Stimulated activated naive CD8-positive, alpha-beta T cell treated with anti-CD3 and anti-CD28 coated beads, Interleukin-15, amount 100 ng/mL, for 72 hours (primary cell): Measurements from ENCODE around the gene AIFM2.
"Not testable (repeated sequence)": the region's sequence is repeated elsewhere in the genome, so short reads cannot be mapped to it uniquely, and the experiment has no call there.

ENCODE experiments used
- ATAC-seq: fragments of 150-1000 bp; cut with Tn5 transposase; 2 replicates; pipeline ENCODE4 v1.10.0; 2021; ENCODE audit warnings: mild to moderate bottlenecking, moderate library complexity
- DNase-seq, 2 donors: peaks; one replicate each; pipeline ENCODE4 v3.0.0; 2021 to 2022
- H3K27ac Mint-ChIP-seq, 2 donors: one replicate each; pipeline ENCODE4 v1.8.0; 2022; ENCODE audit warnings: mild to moderate bottlenecking in 2 of 2, mixed read lengths in 2 of 2, moderate library complexity in 2 of 2
- H3K27me3 Mint-ChIP-seq: one replicate; pipeline ENCODE4 v1.8.0; 2022; ENCODE audit warnings: mixed read lengths
- H3K4me1 Mint-ChIP-seq: one replicate; pipeline ENCODE4 v1.8.0; 2022; ENCODE audit warnings: mild to moderate bottlenecking, mixed read lengths
- H3K4me3 Mint-ChIP-seq, 2 donors: one replicate each; pipeline ENCODE4 v1.8.0; 2022; ENCODE audit warnings: mild to moderate bottlenecking in 2 of 2, mixed read lengths in 2 of 2, moderate library complexity in 1 of 2
- H3K9me3 Mint-ChIP-seq, 2 donors: one replicate each; pipeline ENCODE4 v1.8.0; 2022; ENCODE audit warnings: mixed read lengths in 2 of 2

AIFM2 gene

DNA sequence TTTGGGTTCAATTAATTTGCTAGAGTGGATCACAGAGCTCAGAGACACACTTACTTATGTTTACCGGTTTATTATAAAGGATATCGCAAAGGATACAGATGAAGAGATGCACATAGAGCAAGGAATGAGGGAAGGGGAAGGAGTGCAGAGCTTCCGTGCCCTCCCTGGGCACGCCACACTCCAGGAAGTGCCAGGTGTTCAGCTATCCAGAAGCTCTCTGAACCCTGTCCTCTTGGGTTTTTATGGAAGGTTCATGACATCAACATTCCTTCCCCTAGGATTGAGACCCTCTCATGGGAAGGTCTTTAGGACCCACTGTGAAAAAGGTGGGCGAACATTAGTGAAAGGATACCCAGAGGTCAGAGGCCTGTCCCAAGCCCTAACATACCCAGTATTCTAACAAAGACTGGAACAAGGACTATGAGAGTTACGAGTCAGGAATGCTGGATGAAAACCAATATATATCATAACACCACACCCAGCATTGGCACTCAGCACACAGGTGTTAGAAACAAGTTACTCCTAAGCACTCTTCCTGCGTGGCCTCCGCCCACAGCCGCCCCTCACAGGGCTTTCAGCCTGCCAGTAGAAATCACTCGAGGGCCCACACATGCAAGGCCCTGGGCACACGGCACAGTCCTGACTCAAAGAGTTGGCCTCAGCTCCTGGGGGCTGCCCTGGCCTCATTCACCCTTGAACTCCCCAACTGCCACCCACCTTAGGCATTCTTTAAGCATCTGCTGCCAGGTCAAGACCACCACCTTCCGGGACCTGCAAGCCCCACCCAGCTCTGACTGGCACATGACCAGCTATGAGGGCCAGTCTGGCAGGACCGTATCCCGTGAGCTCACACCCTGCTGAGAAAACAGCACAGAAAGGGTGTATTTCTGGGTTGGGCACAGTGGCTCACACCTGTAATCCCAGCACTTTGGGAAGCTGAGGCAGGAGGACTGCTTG, 5.6 kb upstream of the AIFM2 start:
- H3K9me3 Mint-ChIP-seq = no peaks in the 10 kb centered on the region
- ATAC-seq (no peak), DNase-seq (peak in 1 of 2 donors; percentile 7)
- H3K27ac Mint-ChIP-seq = peak overlapping the region in 1 of 2 donors; percentile 86
- H3K4me3 Mint-ChIP-seq = no peak overlapping the region
- peaks cover 34% of the 10 kb centered on the region for H3K4me1 Mint-ChIP-seq
- no peaks in the 10 kb centered on the region for H3K27me3 Mint-ChIP-seq

DNA sequence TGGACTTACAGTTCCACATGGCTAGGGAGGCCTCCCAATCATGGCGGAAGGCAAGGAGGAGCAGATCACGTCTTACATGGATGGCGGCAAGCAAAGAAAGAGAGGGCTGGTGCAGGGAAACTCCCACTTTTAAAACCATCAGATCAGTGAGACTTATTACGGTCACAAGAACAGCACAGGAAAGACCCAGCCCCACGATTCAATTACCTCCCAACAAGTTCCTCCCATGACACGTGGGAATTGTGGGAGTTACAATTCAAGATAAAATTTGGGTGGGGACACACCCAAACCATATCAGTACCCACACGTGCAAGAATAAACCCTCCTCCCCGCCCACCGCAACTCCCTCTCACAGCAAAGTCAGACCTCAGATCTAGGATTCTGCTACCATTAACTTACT, 4.5 kb upstream of the AIFM2 start:
- Mint-ChIP-seq H3K4me1 (peaks cover 34% of the 10 kb centered on the region), H3K27me3 (no peaks in the 10 kb centered on the region), H3K4me3 (no peak overlapping the region), H3K9me3 (no peaks in the 10 kb centered on the region), H3K27ac (peak overlapping the region in 1 of 2 donors; percentile 4)
- DNase-seq = peak in 1 of 2 donors; percentile 4
- ATAC-seq = no peak

DNA sequence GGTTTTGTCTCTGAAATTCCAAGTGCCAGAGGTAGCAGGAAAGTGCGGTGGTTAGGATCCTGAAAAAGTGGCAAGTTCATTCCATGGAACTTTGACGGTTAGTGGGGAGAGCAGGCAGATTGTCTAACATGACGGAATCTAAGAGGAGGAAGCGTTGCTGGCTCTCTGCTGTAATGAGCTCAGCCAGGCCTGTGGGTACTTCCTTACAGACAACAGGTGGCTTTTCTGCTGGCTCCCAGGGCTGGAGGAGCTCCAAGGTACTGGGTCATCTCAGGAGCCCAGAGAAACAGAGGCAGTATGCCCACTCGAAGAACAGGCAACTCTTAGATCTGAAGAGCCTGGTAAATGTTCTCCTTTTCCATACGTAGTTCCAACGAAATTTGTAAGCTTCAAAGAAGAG, 3.1 kb upstream of the AIFM2 start:
- ATAC-seq (no peak), DNase-seq (peak in 1 of 2 donors; percentile 3)
- Mint-ChIP-seq H3K4me1 (peaks cover 49% of the 10 kb centered on the region), H3K27me3 (no peaks in the 10 kb centered on the region), H3K9me3 (no peaks in the 10 kb centered on the region), H3K4me3 (no peak overlapping the region), H3K27ac (no peak overlapping the region)

DNA sequence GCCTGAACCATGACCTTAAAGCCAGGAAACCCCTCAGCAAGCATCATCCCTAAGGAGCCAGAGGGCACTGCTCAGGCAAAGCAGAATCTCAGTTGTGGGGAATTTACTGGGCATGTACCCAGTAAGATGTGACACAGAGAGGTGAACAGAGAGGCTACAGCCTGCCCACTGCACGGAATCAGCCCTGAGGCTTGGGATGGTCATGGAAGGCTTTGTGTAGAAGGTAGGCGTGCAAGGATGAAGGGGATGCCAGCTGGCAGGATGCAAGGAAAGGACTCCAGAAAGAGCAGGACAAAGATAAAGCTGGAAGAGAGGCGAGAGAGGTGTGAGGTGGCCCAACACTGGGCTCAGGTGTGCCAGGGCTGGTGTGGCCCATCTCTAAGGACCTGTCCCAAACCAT, 2.4 kb upstream of the AIFM2 start:
- Mint-ChIP-seq H3K9me3 (no peaks in the 10 kb centered on the region), H3K27ac (peak overlapping the region in 1 of 2 donors; percentile 66), H3K4me1 (peaks cover 49% of the 10 kb centered on the region), H3K27me3 (no peaks in the 10 kb centered on the region), H3K4me3 (no peak overlapping the region)
- DNase-seq (no peak), ATAC-seq (no peak)

DNA sequence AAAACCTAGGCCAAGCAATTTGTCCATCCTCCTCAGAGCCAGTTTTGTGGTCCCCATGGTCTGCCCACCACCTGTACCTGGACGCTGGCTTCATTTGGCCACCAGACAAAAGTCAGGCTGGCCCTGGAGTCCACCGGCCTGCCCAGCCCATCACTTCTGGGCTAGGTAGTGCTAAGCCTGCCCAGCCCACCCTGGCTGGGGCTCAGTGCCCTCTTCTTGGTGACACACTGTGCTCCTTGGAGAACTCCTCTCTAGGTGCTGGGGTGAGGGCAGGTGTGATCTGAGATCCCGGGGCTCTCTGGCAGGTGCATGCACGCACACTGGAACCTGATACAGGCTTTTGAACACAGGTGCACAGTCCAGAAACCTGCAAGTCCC, 1.1 kb downstream of the AIFM2 start:
- Mint-ChIP-seq H3K9me3 (no peaks in the 10 kb centered on the region), H3K4me3 (peak overlapping the region; percentile 94 to 95), H3K4me1 (peaks cover 33% of the 10 kb centered on the region), H3K27ac (peak overlapping the region; percentile 99), H3K27me3 (no peaks in the 10 kb centered on the region)
- DNase-seq (no peak), ATAC-seq (no peak)

DNA sequence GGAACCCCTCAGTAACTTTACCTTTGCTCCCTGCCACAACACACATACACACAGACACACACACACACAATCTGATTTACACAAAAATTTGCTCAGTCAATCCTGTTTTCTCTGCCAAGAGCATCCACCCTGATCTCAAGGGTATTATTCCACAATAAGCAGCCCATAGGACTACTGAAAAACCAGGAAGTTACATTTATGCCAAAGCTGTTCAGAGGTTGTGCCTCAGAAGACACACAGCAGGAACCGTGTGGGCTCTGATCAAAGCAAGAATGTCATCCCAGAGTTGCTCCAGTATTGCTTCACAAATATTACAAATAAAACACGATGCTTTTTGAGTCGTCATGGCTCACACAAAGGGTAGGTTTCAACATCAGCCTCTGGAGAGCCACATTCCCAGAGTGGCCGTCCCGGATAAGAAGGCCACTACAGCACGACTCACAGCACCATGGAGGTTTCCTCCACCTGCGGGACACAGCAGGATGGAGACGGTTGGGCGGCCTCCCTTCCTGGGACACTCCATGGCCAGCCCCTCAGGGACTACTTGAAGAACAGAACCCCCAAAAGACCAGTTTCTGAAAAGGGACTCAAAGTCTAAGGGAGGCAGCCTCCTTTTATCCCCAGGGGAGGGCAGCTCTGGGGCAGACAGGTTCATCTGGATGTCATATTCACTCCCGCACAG, 1.6 kb downstream of the AIFM2 start:
- DNase-seq (no peak), ATAC-seq (no peak)
- no peaks in the 10 kb centered on the region for H3K9me3 Mint-ChIP-seq
- peak overlapping the region; percentile 9 to 60 for H3K27ac Mint-ChIP-seq
- H3K4me3 Mint-ChIP-seq = peak overlapping the region; percentile 94 to 95
- peaks cover 38% of the 10 kb centered on the region for H3K4me1 Mint-ChIP-seq
- no peaks in the 10 kb centered on the region for H3K27me3 Mint-ChIP-seq

DNA sequence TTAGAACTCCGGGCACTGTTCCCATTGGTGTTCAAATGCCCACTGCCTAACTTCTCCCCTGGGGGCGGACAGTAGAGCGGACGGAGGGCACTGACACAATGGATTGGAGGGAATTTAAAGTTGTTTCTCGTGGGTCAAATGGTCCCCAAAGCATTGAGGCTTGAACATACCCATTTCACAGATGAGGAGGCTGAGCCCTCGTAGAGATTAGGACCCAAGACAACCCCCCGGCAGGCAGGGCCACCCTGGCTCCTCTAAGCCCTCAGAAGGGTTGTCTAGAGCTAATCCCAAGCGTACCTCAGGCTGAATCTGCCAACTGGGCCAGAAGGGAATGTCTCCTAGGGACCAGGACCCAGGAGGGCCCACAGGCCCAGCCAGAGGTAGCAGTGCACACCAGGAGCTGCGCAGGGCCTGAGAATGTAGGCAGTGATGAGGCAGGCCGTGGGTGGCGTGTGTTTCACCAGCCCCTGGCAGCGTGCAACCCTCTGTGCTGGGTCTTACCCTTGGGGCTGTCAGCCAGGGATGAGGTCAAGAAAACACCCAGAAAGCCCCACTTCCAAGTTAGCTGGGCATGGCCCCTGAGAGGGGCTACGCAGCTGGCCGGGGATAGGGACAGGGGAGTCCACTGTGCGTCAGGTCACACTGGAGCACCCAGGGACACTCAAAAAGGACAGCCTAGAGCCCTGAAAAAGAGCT, 5.8 kb downstream of the AIFM2 start:
- DNase-seq (no peak), ATAC-seq (no peak)
- H3K27ac Mint-ChIP-seq = peak overlapping the region in 1 of 2 donors; percentile 82
- H3K9me3 Mint-ChIP-seq = no peaks in the 10 kb centered on the region
- no peaks in the 10 kb centered on the region for H3K27me3 Mint-ChIP-seq
- no peak overlapping the region for H3K4me3 Mint-ChIP-seq
- peaks cover 25% of the 10 kb centered on the region for H3K4me1 Mint-ChIP-seq

DNA sequence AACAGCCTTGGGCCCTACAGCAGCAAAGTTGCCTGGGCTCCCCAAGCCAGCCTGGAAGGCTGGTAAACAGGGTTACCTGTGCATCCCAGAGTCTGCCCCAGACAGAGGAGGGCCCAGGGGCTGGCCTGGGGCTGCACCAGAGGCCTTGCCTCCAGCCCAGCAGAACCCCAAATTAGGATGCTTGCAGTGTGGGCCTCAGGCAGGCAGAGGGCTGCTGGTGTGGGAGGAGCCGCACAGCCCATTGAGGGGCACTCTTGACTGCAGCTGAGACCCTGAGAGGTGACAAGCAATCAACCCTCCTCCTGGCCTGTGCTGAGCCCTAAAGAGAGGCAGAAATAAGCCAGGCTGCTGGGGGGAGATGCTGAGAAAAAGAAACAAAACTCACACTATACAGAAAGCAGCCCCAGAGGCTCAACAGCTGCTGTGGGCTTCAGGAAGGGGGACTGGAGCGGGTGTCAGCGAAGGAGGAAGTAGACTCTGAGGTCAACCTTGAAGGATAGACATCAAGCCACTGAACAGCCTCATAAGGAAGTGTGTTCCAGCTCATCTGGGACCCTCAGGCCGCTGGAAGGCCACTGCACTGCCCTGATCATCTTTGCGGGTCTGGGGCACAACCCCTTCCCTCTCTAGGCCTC, 6.6 kb downstream of the AIFM2 start:
- H3K4me1 Mint-ChIP-seq = peaks cover 16% of the 10 kb centered on the region
- H3K4me3 Mint-ChIP-seq = no peak overlapping the region
- DNase-seq = no peak
- H3K27me3 Mint-ChIP-seq = no peaks in the 10 kb centered on the region
- H3K9me3 Mint-ChIP-seq = no peaks in the 10 kb centered on the region
- ATAC-seq = no peak
- H3K27ac Mint-ChIP-seq = no peak overlapping the region

DNA sequence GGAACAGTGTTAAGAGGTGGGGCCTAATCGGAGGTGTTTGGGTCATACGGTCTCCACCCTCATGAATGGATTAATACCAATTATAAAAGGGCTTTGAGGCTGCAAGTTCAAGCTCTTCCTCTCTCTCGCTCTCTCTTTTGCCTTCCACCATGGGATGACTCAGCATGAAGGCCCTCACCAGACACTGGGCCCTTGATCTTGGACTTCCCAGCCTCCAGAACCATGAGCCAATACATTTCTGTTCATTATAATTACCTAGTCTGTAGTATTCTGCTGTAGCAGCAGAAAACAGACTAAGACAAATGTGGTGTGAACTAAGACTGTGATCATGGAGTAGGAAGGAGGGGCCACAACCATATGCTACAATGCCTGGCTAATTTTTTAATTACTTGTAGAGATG, 7.7 kb downstream of the AIFM2 start:
- no peak overlapping the region for H3K4me3 Mint-ChIP-seq
- DNase-seq = no peak
- H3K9me3 Mint-ChIP-seq = no peaks in the 10 kb centered on the region
- no peak overlapping the region for H3K27ac Mint-ChIP-seq
- no peaks in the 10 kb centered on the region for H3K27me3 Mint-ChIP-seq
- H3K4me1 Mint-ChIP-seq = peaks cover 10% of the 10 kb centered on the region
- ATAC-seq = no peak

DNA sequence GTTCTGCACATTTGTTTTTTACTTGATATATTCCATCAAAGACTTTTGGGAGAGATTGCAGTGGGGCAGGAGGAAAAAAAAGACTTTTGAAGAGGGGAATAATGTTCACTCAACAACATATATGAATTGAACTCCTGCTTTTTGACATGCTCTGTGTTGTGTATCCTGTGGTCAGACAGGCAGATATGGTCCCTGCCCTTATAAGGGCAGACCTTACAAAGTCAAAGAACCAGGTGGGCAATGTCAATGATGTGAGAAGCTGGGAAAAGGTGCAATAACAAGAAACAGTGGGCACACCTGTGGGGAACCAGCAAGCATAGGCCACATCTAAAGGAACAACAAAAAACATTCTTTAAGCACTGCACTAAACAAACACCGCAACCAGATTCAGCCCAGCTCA, 8.2 kb downstream of the AIFM2 start:
- H3K27ac Mint-ChIP-seq = no peak overlapping the region
- peaks cover 10% of the 10 kb centered on the region for H3K4me1 Mint-ChIP-seq
- no peaks in the 10 kb centered on the region for H3K9me3 Mint-ChIP-seq
- no peaks in the 10 kb centered on the region for H3K27me3 Mint-ChIP-seq
- DNase-seq = no peak
- no peak for ATAC-seq
- H3K4me3 Mint-ChIP-seq = no peak overlapping the region

DNA sequence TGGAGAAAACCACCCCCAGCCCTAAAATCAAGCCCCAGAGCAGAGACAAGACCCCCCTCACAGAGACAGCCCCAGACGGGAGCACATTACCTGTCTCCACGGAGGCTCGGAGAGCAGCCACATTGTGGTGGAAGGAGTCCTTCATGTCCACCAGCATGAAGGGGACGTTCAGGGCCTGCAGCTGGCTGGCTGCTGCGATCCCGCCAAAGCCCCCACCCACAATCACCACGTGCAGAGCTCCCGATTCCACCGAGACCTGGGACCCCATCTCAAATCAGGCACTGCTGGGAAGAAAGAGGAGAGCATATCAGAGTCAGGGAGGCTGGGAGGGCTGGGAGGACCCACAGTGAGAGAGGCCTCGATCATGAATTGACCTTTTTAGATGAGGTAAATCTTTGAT, 8.8 kb downstream of the AIFM2 start:
- Mint-ChIP-seq H3K4me3 (no peak overlapping the region), H3K27me3 (no peaks in the 10 kb centered on the region), H3K27ac (no peak overlapping the region), H3K9me3 (no peaks in the 10 kb centered on the region), H3K4me1 (peaks cover 10% of the 10 kb centered on the region)
- ATAC-seq (no peak), DNase-seq (no peak)

DNA sequence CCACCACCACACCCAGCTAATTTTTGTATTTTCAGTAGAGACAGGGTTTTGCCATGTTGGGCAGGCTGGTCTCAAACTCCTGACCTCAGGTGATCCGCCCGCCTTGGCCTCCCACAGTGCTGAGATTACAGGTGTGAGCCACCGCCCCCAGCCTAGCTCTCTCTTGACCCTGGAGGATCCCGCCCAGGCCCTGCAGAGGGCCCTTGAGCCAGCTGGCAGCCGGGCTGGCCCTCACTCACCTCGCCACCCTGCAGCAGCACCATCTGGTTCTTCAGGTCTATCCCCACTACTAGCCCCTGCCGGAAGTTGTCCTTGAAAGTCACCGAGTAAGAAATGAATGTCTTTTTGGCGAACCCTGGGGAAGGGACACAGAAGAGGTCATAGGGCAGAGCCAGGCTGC, 9.5 kb downstream of the AIFM2 start:
- not testable (repeated sequence) for ATAC-seq, H3K4me3 Mint-ChIP-seq, H3K27me3 Mint-ChIP-seq, H3K9me3 Mint-ChIP-seq, DNase-seq, H3K27ac Mint-ChIP-seq
- peaks cover 10% of the 10 kb centered on the region for H3K4me1 Mint-ChIP-seq

DNA sequence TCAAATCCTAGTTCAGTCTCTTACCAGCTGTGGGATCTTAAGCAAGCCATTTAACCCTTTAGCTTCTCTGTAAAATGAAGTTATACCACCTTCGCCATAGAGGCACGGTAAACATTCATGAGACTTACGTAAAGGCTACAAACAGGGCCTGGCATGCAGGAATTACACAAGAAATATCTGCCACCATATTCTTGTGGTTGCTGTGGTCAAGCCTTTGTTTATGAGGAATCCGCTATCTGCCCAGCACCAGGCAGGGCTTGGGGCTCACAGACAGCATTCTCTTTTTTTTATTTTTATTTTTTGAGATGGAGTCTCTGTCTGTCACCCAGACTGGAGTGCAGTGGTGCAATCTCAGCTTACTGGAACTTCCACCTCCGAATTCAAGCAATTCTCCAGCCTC, 9.9 kb downstream of the AIFM2 start:
- no peaks in the 10 kb centered on the region for H3K27me3 Mint-ChIP-seq
- H3K4me3 Mint-ChIP-seq = no peak overlapping the region
- H3K9me3 Mint-ChIP-seq = no peaks in the 10 kb centered on the region
- DNase-seq = no peak
- ATAC-seq = no peak
- no peak overlapping the region for H3K27ac Mint-ChIP-seq
- H3K4me1 Mint-ChIP-seq = peaks cover 10% of the 10 kb centered on the region

DNA sequence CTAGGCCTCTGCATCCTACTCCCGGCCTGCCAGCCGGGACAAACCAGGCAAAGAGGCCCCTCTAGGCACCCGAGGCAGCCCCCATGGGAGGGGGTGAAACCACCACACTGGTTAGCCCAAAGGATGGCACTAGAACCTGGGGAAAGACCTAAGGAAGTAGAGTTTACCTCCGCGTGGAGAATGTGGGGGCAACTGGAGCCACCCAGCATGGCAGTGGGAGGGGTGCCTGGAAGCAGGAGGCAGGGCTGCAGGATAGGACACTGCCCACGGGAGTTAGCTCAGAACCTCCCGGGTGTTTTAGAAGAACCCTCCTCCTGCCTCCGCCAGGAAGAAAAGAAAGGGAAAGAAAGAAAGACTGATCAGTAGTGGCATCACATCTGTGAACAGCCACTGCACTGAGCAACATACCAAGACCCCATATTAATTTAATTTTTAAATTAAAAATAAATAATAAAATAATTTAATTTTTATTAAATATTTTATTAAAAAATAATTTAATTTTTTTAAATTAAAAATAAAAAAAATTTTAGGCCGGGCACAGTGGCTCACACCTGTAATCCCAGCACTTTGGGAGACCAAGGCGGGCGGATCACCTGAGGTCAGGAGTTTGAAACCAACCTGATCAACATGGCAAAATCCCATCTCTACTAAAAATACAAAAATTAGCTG, 11.2 kb downstream of the AIFM2 start:
- DNase-seq = no peak
- H3K4me1 Mint-ChIP-seq = peaks cover 8% of the 10 kb centered on the region
- no peaks in the 10 kb centered on the region for H3K9me3 Mint-ChIP-seq
- no peak overlapping the region for H3K4me3 Mint-ChIP-seq
- H3K27me3 Mint-ChIP-seq = no peaks in the 10 kb centered on the region
- no peak for ATAC-seq
- H3K27ac Mint-ChIP-seq = no peak overlapping the region

DNA sequence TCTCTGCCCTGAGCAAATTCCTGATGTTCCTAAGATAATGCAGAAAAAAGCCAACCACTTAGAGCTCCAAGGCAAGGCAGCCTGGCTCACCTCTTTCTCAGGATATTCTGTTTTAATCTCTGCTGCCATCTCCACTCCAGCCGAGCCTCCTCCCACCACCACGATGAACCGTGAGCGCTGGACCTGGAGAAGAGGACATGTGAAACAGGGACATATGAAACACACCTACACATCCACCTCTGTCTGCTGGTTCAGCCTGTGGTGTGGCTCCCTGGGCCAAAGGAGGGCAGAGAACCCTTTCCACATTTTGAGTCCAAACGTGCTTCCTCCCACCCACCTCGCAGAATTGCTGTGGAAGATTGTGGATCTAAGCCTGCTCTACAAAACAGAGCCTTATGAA, 12.2 kb downstream of the AIFM2 start:
- no peak for DNase-seq
- H3K27me3 Mint-ChIP-seq = no peaks in the 10 kb centered on the region
- H3K27ac Mint-ChIP-seq = peak overlapping the region in 1 of 2 donors; percentile 81
- no peak for ATAC-seq
- H3K4me1 Mint-ChIP-seq = peaks cover 8% of the 10 kb centered on the region
- H3K9me3 Mint-ChIP-seq = no peaks in the 10 kb centered on the region
- H3K4me3 Mint-ChIP-seq = no peak overlapping the region
